ENCODE data around the gene MGST3.
"Not testable (repeated sequence)": the region's sequence is repeated elsewhere in the genome, so short reads cannot be mapped to it uniquely, and the experiment has no call there.

MGST3 gene

DNA sequence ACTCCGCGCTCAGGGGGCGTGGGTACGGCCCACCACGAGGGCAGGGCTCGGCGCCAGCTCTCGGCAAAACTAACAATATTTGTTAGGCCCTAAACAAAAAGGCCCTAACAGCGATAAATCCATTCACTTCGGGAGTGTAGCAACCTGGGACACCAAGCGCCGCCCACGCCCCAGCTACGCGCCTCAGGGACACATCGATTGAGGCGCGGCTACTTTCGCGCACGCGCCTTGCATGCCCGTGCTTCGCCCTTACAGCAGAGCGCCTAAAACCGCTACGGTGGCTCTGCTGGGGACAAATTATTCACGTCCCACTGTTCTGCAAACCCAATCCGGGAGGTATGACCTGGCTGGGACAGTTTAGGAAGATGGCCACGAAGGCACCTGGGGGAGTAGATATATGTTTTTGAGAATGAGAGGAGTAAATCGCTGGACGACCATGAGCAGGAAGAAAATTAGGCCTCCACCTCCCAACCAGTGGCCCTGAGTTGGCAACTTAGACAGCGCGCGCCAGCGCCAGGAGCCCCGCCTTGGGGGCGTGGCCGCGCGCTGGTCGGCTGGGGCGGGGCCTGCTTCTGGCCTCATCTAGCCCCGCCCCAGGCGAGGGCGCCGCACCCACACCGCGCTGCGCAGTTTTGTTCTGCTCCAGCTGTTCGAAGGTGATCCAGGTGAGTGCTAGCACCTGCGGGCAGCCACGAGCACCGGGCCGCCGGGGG lies at the start of gene MGST3:
MGST3 (plus strand) TSS at position 606 of the 713 bp plus-strand sequence. CDS start 18,614 bp downstream, outside the sequence.
- peak; percentile 94 for FAIRE-seq
- DNase-seq (ENCODE audit: extremely low spot score, insufficient read length, low read depth), result peak; percentile 91

DNA sequence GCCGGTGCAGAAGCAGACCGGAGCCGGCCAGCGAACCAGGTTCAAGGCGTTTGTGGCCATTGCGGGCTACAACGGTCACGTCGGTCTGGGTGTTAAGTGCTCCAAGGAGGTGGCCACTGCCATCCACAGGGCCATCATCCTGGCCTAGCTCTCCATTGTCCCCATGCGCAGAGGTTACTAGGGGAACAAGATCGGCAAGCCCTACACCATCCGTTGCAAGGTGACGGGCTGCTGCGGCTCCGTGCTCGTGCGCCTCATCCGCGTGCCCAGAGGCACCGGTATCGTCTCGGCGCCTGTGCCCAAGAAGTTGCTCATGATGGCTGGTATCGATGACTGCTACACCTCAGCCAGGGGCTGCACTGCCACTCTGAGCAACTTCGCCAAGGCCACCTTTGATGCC lies 49.1 kb upstream of the MGST3 start:
- DNase-seq (ENCODE audit: extremely low spot score, insufficient read length, low read depth) (no peak), FAIRE-seq (no peak)

DNA sequence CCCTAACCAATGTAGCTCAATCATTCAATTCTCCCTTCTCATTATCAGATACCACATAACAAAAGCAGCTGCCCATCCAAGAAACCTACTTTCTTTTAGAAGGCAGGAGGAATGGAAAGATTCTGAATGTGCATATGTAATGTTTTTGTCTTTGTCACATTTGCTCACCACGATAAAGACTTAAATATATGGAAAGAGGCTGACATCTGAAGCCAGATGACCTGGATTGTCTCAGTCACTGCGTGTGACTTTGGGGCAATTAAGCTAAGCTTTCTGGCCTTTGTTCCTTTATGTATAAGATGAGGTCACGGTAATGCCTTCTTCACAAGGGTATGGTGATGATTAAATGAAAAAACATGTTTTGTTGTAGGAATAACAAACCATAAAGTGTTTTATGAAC lies 44.6 kb upstream of the MGST3 start:
- DNase-seq (ENCODE audit: extremely low spot score, insufficient read length, low read depth) (no peak), FAIRE-seq (no peak)

DNA sequence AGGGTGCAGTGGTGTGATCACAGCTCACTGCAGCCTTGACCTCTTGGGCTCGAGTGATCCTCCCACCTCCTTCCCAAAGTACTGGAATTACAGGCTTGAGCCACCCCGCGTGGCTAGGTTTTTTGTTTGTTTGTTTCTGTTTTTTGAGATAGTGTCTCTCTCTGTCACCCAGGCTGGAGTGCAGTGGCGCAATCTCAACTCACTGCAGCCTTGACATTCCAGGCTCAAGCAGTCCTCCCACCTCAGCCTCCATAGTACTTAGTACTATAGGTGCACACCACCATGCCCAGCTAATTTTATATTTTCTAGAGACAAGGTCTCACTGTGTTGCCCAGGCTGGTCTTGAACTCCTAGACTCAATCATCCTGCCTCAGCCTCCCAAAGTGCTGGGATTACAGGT lies 39.6 kb upstream of the MGST3 start:
- DNase-seq (ENCODE audit: extremely low spot score, insufficient read length, low read depth); FAIRE-seq: not testable (repeated sequence)

DNA sequence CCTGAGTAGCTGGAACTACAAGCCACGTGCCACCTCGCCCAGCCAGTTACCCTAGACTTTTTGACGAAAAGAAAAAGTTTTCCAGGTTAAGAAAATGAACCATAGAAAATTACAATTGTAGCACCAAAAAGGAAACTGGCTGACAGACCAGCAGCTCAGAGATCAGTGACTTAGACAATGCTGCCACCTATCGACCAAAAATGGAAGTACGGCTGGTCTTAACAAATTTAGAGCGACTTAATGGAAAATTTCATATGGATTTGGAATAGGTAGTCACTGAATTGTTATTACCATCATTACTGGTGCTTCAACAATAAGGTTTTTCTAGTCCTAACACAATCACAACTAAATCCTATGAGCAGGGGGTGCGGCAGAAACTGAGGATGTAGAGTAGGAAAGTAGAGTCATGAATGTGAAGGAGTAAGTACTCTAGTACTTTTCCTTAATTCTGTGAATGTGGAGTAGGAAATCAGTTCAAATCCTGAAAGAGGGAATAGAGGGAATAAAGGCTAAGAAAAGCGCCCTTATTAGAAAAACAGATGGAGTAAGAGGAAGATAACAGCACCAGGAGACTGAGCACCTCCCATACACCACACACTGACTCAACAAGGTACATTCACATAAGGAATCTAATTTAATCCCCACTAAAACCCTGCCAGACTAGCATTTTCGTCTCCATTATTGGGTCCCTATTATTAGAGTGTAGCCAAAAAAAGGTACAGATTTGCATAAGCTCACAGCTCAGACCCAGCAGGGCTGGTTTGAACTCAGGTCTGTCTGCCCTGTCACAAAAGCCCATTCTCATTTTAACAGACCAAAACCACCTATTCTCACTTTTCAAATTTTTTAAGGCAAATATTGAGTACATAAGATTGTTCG lies 37.9 kb upstream of the MGST3 start:
- DNase-seq (ENCODE audit: extremely low spot score, insufficient read length, low read depth) (peak; percentile 39), FAIRE-seq (peak; percentile 96)

DNA sequence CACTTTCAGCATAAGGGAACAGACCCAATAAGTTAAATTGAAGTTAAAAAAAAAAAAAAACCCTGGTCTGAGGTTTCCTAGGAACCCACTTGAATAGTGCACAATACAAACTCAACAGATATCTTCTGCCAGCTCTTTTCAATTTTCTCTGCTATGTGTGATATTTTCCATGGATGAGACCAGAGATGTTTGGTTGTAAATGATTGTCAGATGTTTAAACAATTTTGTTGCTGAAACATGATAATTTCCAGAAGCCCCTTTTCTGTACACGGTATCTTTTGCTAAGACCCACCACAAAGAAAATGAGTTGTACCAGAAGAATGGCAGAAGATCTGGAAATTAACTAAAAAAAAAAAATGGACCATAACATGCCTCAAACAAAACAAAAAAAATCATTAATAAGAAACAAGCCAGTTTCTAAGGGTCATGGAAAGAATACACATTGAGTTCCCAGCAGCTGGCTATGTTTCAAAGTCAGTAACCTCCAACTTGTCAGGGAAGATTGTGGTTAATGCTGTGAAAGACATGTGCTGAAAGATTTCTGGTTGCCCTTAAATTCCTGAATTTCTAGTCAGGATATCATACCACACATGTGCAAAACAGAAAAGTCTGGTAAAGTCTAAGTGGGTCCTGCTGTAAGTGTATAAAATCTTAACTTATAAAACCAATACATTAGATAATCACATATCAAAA lies 35.6 kb upstream of the MGST3 start:
- DNase-seq (ENCODE audit: extremely low spot score, insufficient read length, low read depth), result no peak
- no peak for FAIRE-seq

DNA sequence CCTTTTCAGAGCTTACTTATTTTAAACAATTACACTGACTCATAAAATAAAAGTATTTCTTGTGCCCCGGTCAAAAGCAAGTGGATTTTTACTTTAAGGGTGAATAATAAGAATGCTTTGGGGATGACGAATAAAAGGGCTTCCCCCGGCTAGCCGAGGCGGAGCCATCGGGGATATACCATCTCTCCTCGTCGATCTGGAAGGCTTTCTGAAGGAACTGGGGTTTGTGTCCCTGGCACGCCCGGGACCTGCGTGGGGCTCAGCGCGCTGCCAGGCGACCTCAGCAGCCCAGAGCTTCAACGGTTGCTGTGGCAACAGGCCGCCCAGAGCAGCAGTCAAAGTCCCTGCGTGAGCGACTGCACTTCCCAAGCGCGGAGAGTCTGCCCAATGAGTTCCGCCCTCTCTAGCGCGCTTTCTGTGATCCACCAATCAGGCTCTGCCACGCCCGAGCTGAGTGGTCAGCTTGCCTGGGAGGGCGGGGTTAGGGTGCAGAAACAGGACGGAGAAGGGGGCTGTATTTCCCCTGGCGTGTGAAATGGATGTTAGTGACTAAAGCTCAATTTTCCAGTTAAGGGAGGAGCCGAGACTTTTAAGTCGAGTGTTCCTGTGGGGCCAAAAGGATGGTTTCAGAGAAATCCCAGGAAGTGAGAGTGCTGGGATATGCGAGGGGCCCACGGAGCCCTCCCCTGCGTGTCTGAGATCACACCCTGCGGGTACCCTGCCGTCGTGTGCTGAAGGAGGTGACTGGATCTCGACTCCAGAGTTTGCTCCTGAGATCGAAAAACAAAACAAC lies 33.0 kb upstream of the MGST3 start:
- FAIRE-seq (peak; percentile 98), DNase-seq (ENCODE audit: extremely low spot score, insufficient read length, low read depth) (peak; percentile 87)

DNA sequence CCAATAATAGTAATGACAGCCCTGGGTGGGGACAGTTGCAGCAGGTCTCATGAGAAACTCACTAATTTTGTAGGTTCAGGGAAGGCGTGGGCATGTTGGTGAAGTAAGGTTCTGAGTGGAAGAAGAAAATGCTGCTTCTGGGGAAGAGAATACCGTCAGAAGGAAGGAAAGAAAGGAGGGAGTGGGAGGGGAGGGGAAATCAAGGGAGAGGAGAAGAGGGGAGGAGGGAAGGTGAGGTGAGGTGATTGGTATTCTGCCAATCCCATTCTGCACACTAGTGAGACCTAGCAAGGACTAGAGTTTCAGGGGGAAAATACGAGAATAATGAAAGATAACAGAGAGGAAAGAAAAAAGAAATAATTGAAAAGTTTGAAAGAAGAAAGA lies 32.4 kb upstream of the MGST3 start:
- DNase-seq (ENCODE audit: extremely low spot score, insufficient read length, low read depth) (no peak), FAIRE-seq (peak; percentile 21)

DNA sequence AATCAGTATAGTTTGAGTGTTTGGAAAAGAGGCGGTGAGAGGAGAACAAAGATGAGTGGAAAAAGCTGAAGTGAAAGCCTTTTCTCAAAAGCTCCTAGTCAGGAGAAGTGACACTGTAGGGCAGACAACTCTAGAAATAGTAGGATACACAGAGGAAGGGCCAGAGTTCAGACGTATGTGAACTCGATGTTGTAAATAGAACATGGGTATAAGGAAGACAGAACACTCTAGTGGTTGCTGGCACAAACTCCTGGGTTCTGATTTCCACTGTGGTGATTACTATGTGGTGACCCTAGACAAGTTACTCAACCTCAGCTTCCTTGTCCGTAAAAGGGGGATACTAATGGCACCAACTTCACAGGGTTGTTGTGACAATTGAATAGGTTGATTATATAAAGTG lies 30.2 kb upstream of the MGST3 start:
- no peak for DNase-seq (ENCODE audit: extremely low spot score, insufficient read length, low read depth)
- no peak for FAIRE-seq

DNA sequence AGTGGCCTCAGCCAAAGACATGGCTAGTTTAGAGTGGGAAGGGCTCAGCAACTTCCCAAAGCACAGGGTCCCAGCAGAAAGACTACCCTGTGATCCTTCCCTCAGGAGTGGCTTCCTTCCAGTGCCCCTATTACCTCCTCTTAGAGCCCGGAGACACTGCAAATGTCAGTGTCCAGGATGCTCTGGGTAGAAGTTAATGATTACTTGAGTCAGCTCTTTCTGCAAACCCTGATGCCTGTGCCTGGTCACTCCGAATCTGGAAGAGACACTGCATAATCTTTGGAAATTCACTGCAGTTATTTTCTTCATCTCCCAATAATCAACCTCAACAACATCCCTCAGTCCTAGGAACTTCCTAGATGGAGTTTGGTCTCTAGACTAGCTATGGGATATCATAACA lies 27.2 kb upstream of the MGST3 start:
- FAIRE-seq (no peak), DNase-seq (ENCODE audit: extremely low spot score, insufficient read length, low read depth) (no peak)

DNA sequence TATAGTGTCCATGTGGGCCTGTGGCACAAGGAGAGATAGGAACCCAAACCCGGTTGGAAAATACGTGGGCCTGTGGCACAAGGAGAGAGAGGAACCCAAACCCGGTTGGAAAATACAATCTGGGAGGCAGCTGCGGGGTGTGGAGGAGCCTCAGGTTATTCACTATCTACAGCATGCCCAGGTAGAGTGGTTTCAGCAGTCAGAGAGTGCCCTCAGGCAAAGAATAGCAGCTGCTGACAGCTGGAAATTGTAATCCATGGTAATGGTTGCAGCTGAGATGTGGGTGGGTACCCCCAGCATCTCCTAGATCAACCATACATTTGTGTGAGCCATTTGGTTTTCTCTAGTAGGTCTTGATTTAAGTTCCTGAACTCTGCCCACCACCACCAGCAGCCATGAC lies 25.8 kb upstream of the MGST3 start:
- FAIRE-seq, result no peak

DNA sequence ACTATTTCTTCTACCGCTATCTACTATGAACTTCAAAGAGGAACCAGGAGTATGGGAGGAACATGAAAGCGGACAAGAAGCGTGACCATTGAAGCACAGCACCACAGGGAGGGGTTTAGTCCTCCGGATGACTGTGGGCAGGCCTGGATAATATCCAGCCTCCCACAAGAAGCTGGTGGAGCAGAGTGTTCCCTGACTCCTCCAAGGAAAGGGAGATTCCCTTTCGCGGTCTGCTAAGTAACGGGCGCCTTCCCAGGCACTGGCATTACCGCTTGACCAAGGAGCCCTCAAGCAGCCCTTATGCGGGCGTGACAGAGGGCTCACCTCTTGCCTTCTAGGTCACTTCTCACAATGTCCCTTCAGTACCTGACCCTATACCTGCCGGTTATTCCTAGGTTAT lies 24.4 kb upstream of the MGST3 start:
- not testable (repeated sequence) for FAIRE-seq; DNase-seq (ENCODE audit: extremely low spot score, insufficient read length, low read depth)

More for the DNA sequence above, 25.8 kb upstream of the MGST3 start:
- DNase-seq (ENCODE audit: extremely low spot score, insufficient read length, low read depth), result no peak

DNA sequence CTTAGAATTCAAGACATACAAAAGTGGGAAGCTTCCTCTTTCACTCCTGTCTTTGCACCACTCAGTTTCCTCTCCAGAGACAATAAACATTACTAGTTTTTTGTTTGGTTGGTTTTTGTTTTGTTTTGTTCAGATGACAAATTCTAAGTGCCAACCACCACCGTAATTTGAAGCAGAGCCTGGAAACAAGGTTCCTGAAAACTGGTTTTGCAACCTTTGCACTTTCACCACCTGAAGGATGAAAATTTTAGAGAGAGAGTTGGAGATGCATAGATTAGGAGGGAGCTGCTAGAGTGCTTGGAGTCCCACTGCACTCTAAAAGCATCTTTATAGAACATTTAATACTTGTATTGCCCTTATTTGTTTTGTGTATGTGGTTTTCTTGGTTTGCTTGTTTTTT lies 20.2 kb upstream of the MGST3 start:
- no peak for DNase-seq (ENCODE audit: extremely low spot score, insufficient read length, low read depth)
- no peak for FAIRE-seq

DNA sequence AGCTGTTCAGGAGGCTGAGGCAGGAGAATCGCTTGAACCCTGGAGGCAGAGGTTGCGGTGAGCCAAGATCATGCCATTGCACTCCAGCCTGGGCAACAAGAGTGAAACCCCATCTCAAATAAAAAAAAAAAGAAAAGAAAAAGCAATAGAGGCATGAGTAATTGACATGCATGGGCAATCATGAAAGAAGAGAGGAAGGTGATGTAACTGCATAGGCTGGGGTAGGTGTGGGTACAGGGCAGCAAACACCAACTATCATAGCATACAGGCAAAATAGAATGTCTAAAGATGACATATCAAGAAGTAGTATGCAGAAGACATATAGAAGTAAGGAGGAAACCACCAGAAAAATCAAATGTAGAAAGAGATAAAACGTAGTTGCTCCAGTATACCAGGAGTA lies 19.0 kb upstream of the MGST3 start:
- DNase-seq (ENCODE audit: extremely low spot score, insufficient read length, low read depth), result no peak
- FAIRE-seq, result no peak

DNA sequence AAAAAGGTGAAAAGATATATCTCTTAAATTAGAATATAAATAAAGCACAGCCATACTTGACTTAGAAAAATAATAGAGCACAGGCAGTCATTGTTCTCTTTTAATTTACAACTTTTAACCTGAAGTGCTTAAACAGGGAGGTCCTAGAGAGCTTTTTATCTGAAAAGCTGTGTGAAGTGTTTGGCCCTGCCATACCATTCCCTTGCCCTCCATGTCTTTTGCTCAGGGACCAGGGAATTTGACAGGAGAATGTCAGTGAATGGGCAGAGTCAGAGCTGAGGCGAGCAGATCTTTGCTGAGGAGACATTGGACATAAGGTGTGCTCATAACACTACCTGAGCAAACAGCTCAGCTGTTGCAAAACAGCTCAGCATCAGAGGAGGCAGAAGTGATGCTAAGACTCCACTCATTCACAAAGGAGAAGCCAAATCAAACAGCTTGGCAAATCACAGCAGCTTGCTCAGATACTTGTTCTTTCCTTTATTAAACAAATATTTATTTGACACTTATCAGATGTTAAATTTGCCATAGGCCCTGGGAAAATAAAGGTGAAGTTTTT lies 14.9 kb upstream of the MGST3 start:
- DNase-seq (ENCODE audit: extremely low spot score, insufficient read length, low read depth) (no peak), FAIRE-seq (no peak)

DNA sequence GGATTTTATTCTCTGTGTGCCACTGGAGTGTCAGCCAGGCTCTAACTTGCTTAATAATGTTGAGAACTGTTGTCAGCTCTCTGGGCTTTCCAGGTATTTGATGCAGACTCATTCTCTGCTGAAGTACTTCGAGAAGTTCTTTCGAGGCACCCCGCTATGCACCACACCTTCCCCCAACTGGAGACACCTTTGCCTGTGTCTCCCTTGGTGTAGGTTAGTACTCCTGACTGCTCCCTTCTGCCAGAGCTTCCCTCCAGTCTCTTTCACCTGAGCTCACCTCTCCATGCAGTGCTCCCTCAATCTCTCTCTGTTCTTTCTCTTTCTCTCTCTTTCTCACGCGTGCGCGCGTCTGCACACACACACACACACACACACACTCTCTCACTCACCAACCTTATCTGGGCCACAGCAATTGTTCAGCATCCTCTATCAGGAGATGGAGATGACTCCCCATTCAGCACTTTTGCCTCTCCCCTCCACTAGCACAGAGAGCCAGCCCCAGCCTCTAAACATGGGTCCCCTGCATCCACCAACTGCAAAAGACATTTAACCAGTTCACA lies 14.0 kb upstream of the MGST3 start:
- FAIRE-seq (no peak), DNase-seq (ENCODE audit: extremely low spot score, insufficient read length, low read depth) (no peak)

DNA sequence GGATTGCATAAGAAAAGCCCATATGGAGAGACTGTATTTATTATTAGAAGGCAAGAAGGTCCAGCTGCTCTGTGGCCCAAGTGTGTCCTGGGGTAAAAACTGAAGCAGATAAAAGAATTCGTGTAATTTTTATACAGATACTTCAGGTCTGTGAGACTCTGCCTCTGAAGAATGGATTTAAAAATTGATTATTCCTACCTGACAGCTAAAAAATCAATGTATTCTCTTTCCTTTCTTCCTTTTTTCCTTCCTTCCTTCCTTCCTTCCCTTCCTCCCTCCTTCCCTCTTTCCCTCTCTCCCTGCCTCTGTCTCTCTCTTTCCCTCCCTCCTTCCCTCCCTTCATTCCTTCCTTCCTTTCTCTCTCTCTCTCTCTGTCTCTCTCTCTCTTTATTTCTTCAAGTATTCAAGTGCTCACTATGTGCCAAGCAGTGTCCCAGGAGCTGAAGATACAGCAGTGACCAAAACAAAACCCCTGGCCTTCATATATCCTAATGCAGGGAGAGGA lies 11.3 kb upstream of the MGST3 start:
- FAIRE-seq, result no peak
- DNase-seq (ENCODE audit: extremely low spot score, insufficient read length, low read depth), result no peak

DNA sequence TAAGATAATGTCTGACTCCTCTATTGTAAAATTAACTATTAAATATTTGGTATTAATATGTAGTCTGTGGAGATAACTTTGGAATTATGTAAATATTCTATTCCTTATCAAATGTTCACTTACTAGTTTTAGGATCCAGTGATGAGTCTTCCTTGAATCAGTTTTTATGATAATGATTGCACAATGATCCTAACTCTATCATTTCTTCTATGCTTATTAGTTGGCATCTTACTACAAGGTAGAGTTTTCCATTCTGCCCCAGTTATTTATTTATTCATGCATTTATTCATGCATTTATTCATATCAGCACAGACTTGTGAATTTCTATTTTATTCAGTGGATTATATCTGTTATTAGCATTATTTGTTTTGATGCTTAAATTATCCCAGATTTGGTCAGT lies 7.4 kb upstream of the MGST3 start:
- DNase-seq (ENCODE audit: extremely low spot score, insufficient read length, low read depth) (no peak), FAIRE-seq (no peak)

DNA sequence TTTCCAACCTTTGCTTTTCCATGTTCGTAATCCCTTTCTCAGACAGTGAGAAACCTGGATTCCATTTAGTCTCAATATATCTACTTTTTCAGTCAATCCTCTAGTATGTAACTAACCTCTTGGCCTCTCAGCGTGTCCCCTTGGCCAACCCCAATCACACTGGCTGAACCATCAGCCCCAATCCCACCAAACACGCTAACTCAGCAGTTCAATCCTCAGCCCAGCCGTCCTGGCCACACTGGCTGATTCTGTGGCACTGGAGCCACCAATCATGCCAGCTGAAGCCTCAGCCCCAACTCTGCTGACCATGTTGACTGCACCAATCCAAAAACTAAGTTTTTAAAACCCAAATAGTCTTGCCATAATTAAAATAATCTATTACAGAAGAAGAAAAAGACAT lies 6.6 kb upstream of the MGST3 start:
- FAIRE-seq, result no peak
- no peak for DNase-seq (ENCODE audit: extremely low spot score, insufficient read length, low read depth)

Data from GM18507 (cell line).